IMR-90 (cell line): ENCODE data around the gene BIK. TPM values are rescaled to one million over a fixed set of nuclear protein-coding genes. Genes with fewer than 3 reads are reported as not detected.

Source experiments
- ATAC-seq: fragments of 200-7000 bp; cut with Tn5 transposase; 2 replicates; pipeline ENCODE4 v1.9.1; 2020; ENCODE audit warnings: low read depth, mild to moderate bottlenecking, moderate library complexity
- Bru-seq: library from RNA; stranded (reverse); fragments of 400-500 nt; gene quantifications from one replicate; lab custom pipeline; 2021; lab: Mats Ljungman, UMichigan
- BruChase-seq, 2 experiments: library from RNA; stranded (reverse); fragments of 400-500 nt; gene quantifications; one replicate each; lab custom pipeline; 2021; lab: Mats Ljungman, UMichigan
- BruUV-seq: library from RNA; stranded (reverse); fragments of 400-500 nt; replicated peaks from 2 replicates; lab custom pipeline; 2021; lab: Mats Ljungman, UMichigan
- CTCF ChIA-PET: fragments of 300-600 bp; formaldehyde crosslinking; extraction: SDS; loops from one replicate; lab custom pipeline; 2021; ENCODE audit warnings: antibody characterized with exemption; lab: Yijun Ruan, JAX
- POLR2A ChIA-PET: fragments of 300-600 bp; sonication (Branson Sonifier 250); formaldehyde crosslinking; loops from one replicate; lab custom pipeline; 2022; ENCODE audit warnings: antibody characterized with exemption; ENCODE audit not compliant: unreplicated experiment; lab: Charles Lee
- DNase-seq: peaks from one replicate; pipeline ENCODE4 v3.0.0; 2013
- H2AFZ ChIP-seq: replicated peaks from 2 replicates; pipeline ENCODE3; 2013; ENCODE audit warnings: low read length, mild to moderate bottlenecking; ENCODE audit not compliant: poor library complexity
- H2AK5ac ChIP-seq: 2 replicates; pipeline ENCODE4 v1.6.1; 2013; ENCODE audit warnings: low read depth, low read length, inconsistent platforms
- H2AK9ac ChIP-seq: replicated peaks from 2 replicates; pipeline ENCODE3; 2013; ENCODE audit warnings: mild to moderate bottlenecking, low read depth, low read length, moderate library complexity; ENCODE audit not compliant: poor library complexity
- H2BK120ac ChIP-seq: 2 replicates; pipeline ENCODE4 v1.6.1; 2013; ENCODE audit warnings: low read depth, low read length, inconsistent platforms
- H2BK15ac ChIP-seq: 3 replicates; pipeline ENCODE4 v1.6.1; 2013; ENCODE audit warnings: low read depth, low read length, inconsistent platforms
- H2BK20ac ChIP-seq: 2 replicates; pipeline ENCODE4 v1.6.1; 2013; ENCODE audit warnings: low read depth, mild to moderate bottlenecking, inconsistent platforms, low read length, moderate library complexity
- H2BK5ac ChIP-seq: 2 replicates; pipeline ENCODE4 v1.6.1; 2013; ENCODE audit warnings: mild to moderate bottlenecking, low read depth, low read length, inconsistent platforms; ENCODE audit not compliant: poor library complexity, severe bottlenecking
- H3K14ac ChIP-seq: replicated peaks from 2 replicates; pipeline ENCODE4 v1.6.1; 2013; ENCODE audit warnings: low read depth, low read length, inconsistent platforms
- H3K18ac ChIP-seq: 2 replicates; pipeline ENCODE4 v1.6.1; 2013; ENCODE audit warnings: low read depth, low read length, control low read depth
- H3K23ac ChIP-seq: 2 replicates; pipeline ENCODE4 v1.6.1; 2013; ENCODE audit warnings: low read depth, low read length, inconsistent platforms
- H3K27ac ChIP-seq: 2 replicates; pipeline ENCODE4 v1.5.1; 2013; ENCODE audit warnings: mild to moderate bottlenecking, control low read depth, low read length; ENCODE audit not compliant: insufficient read depth
- H3K27me3 ChIP-seq: 2 replicates; pipeline ENCODE4 v1.6.1; 2013; ENCODE audit warnings: low read length; ENCODE audit not compliant: control insufficient read depth, insufficient read depth
- H3K36me3 ChIP-seq: 2 replicates; pipeline ENCODE4 v1.6.1; 2013; ENCODE audit warnings: low read length, mixed read lengths; ENCODE audit not compliant: control insufficient read depth, insufficient read depth
- H3K4ac ChIP-seq: 2 replicates; pipeline ENCODE4 v1.6.1; 2013; ENCODE audit warnings: low read depth, low read length, inconsistent platforms
- H3K4me1 ChIP-seq: 2 replicates; pipeline ENCODE4 v1.6.1; 2013; ENCODE audit warnings: low read length, mixed read lengths; ENCODE audit not compliant: control insufficient read depth, insufficient read depth
- H3K4me2 ChIP-seq: 2 replicates; pipeline ENCODE4 v1.6.1; 2013; ENCODE audit warnings: low read depth, mild to moderate bottlenecking, control low read depth, low read length, moderate library complexity
- H3K4me3 ChIP-seq: 2 replicates; pipeline ENCODE4 v1.5.1; 2013; ENCODE audit warnings: low read depth, mild to moderate bottlenecking, control low read depth, low read length, moderate library complexity; ENCODE audit not compliant: insufficient read depth
- H3K56ac ChIP-seq: 2 replicates; pipeline ENCODE4 v1.6.1; 2013; ENCODE audit warnings: low read length, inconsistent platforms; ENCODE audit not compliant: insufficient read depth; ENCODE audit errors: extremely low read depth
- H3K79me1 ChIP-seq, 2 experiments: 2 replicates each; pipeline ENCODE4 v1.6.1; 2013; ENCODE audit warnings: low read length in 2 of 2, inconsistent platforms in 1 of 2, low read depth in 1 of 2
- H3K9ac ChIP-seq: 2 replicates; pipeline ENCODE4 v1.6.1; 2013; ENCODE audit warnings: low read depth, low read length, control low read depth
- H3K9me1 ChIP-seq: 2 replicates; pipeline ENCODE4 v1.6.1; 2013; ENCODE audit warnings: low read length, inconsistent platforms; ENCODE audit not compliant: insufficient read depth
- H3K9me3 ChIP-seq: 2 replicates; pipeline ENCODE4 v1.6.1; 2013; ENCODE audit warnings: low read length; ENCODE audit not compliant: control insufficient read depth, insufficient read depth
- H4K20me1 ChIP-seq: 2 replicates; pipeline ENCODE4 v1.6.1; 2013; ENCODE audit warnings: low read length, inconsistent platforms; ENCODE audit not compliant: insufficient read depth
- H4K5ac ChIP-seq: 2 replicates; pipeline ENCODE4 v1.6.1; 2013; ENCODE audit warnings: mild to moderate bottlenecking, low read depth, low read length, control low read depth
- H4K8ac ChIP-seq, 2 experiments: 2 replicates each; pipeline ENCODE4 v1.6.1; 2013; ENCODE audit warnings: low read depth in 2 of 2, low read length in 2 of 2, control low read depth in 1 of 2, inconsistent platforms in 1 of 2
- H4K91ac ChIP-seq: 2 replicates; pipeline ENCODE4 v1.6.1; 2013; ENCODE audit warnings: low read depth, low read length, inconsistent platforms; ENCODE audit not compliant: insufficient read depth
- BHLHE40 ChIP-seq: fragments of 150-350 bp; IDR thresholded peaks from 2 replicates; pipeline ENCODE4 v1.6.1; 2016; ENCODE audit warnings: mild to moderate bottlenecking, low read depth, low read length
- CHD1 ChIP-seq: IDR thresholded peaks from 2 replicates; pipeline ENCODE4 v1.6.1; 2012; ENCODE audit warnings: low read depth, low read length, improper control_type of control experiment
- WGBS, 2 experiments: methylation state at CpG; one replicate each; pipeline versions ENCODE4 v1.1.5 to v1.1.7; 2013; ENCODE audit warnings: missing lambda C conversion rate in 2 of 2; ENCODE audit not compliant: insufficient read length in 1 of 2; ENCODE audit errors: extremely low coverage in 2 of 2; 5-methylcytosine and 5-hydroxymethylcytosine counted together
- dilution Hi-C: fragments of 300-500 bp; cut with HindIII; formaldehyde crosslinking; loops from one replicate; pipeline ENCODE4 v1.14.3; 2018; ENCODE audit warnings: low sequenced_read_pairs; ENCODE audit not compliant: unreplicated experiment
- in situ Hi-C: fragments of 300-500 bp; cut with MboI; formaldehyde crosslinking; loops from 3 replicates; pipeline ENCODE4 v1.14.3; 2019; ENCODE audit warnings: low sequenced_read_pairs, inconsistent platforms, mixed read lengths
- intact Hi-C: fragments of 100-400 bp; cut with micrococcal nuclease; formaldehyde crosslinking; loops from 2 replicates; pipeline ENCODE4 v1.10.0; 2022
- long read RNA-seq: library from polyadenylated mRNA; unstranded; transcript quantifications from one replicate; pipeline ENCODE4 v2.0.0, GENCODE V29; 2021; ENCODE audit not compliant: unreplicated experiment
- polyA plus RNA-seq, 3 experiments: library from polyadenylated mRNA; depleted of rRNA; stranded (reverse); fragments of >200 nt; gene quantifications; 2 replicates each; pipeline ENCODE4 v1.2.3, GENCODE V29; 2012; ENCODE audit warnings: low replicate concordance in 1 of 3
- total RNA-seq: library from RNA; depleted of rRNA; stranded (reverse); fragments of >200 nt; gene quantifications from 2 replicates; pipeline ENCODE4 v1.2.3, GENCODE V29; 2012; rRNA removed
- TF ChIP-seq, protein P1 (sequence below): conservative IDR thresholded peaks from 2 replicates; pipeline ENCODE4 v1.5.1; 2012; ENCODE audit warnings: mild to moderate bottlenecking, low read depth, low read length, improper control_type of control experiment

The BIK gene, protein sequence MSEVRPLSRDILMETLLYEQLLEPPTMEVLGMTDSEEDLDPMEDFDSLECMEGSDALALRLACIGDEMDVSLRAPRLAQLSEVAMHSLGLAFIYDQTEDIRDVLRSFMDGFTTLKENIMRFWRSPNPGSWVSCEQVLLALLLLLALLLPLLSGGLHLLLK
- 0.18 and 0.28 TPM in 2 replicates for total RNA-seq
- polyA plus RNA-seq (2012; rRNA removed): 0.19 TPM in 1 of 2 replicates, not detected in the other
- 0.21 and 0.22 TPM in 2 replicates for polyA plus RNA-seq (2012; cell fraction: cytosol; rRNA removed)
- polyA plus RNA-seq (2012; cell fraction: nucleus; rRNA removed; ENCODE audit: low replicate concordance): 0.14 TPM in 1 of 2 replicates, not detected in the other
- percentile 7 among the genes with signal in this experiment for Bru-seq, nascent RNA
- BruChase-seq, experiment 1, labeled RNA remaining after a 6-hour chase: percentile 8 among the genes with signal in this experiment
- percentile 10 among the genes with signal in this experiment for BruChase-seq, experiment 2, labeled RNA remaining after a 2-hour chase
- long read RNA-seq: 0 reads

DNA sequence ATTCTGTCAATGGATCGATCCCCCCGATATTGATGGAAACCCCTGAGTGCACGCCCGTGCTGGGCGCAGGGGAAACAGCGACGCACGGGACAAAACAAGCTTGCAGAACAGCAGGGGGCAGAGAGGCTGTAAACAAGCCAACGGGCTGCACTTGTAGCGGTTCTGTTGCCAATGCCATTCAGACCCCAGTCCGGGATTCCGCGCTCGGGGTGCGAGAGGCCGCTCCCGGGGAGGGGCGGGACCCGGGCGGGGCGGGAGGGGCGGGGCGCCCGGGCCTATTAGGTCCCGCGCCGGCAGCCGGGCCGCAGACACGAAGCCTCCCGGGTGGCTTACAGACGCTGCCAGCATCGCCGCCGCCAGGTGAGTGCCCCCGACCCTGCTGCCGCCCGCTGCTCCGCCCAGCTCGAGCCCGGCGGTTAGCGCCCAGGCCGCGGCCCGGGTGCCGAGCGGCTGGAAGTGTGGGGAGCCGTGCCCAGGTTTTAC, at the start of gene BIK:
TSS of gene BIK (plus strand) at position 307 of the 483 bp plus-strand sequence. CDS start 13,273 bp downstream, outside the sequence.
- no TSS peak for BruUV-seq

More for the DNA sequence above, at the start of gene BIK:
- H3K9me1 ChIP-seq: no peaks in the 10 kb centered on the region
- H3K9me3 ChIP-seq: no peaks in the 10 kb centered on the region
- no peaks in the 10 kb centered on the region for H3K79me1 ChIP-seq
- in situ Hi-C loops: no loop called here
- TF ChIP-seq BHLHE40: peak; percentile 26; the same call in 1 of the 2 replicates
- no peak for TF ChIP-seq CHD1
- TF ChIP-seq, protein P1, sequence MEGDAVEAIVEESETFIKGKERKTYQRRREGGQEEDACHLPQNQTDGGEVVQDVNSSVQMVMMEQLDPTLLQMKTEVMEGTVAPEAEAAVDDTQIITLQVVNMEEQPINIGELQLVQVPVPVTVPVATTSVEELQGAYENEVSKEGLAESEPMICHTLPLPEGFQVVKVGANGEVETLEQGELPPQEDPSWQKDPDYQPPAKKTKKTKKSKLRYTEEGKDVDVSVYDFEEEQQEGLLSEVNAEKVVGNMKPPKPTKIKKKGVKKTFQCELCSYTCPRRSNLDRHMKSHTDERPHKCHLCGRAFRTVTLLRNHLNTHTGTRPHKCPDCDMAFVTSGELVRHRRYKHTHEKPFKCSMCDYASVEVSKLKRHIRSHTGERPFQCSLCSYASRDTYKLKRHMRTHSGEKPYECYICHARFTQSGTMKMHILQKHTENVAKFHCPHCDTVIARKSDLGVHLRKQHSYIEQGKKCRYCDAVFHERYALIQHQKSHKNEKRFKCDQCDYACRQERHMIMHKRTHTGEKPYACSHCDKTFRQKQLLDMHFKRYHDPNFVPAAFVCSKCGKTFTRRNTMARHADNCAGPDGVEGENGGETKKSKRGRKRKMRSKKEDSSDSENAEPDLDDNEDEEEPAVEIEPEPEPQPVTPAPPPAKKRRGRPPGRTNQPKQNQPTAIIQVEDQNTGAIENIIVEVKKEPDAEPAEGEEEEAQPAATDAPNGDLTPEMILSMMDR: peak; percentile 20; the same call in 1 of the 2 replicates
- dilution Hi-C loops: no loop called here
- H2AK9ac ChIP-seq: peak within 1 kb of the TSS; percentile 72
- no peak within 1 kb of the TSS for H4K8ac ChIP-seq
- POLR2A ChIA-PET: no interaction called here
- no peak within 1 kb of the TSS for H2AK5ac ChIP-seq
- peak; percentile 73 for ATAC-seq
- no peak within 1 kb of the TSS for H3K14ac ChIP-seq
- no peaks in the 10 kb centered on the region for H3K36me3 ChIP-seq
- H3K18ac ChIP-seq: no peak within 1 kb of the TSS
- intact Hi-C loops: no loop called here
- H2BK5ac ChIP-seq: no peak within 1 kb of the TSS
- peak within 1 kb of the TSS; percentile 40 for H3K4me3 ChIP-seq
- H3K4me1 ChIP-seq: no peaks in the 10 kb centered on the region; the same call in 1 of the 2 replicates
- CTCF ChIA-PET: interaction anchor here (0.9 kb wide), 1 partner anchor 48 kb away, joined by 3 read pairs; no protein-coding TSS in a partner anchor
- H3K56ac ChIP-seq: no peak within 1 kb of the TSS
- no peak within 1 kb of the TSS for H2BK20ac ChIP-seq
- no peak for DNase-seq
- no peaks in the 10 kb centered on the region for H4K20me1 ChIP-seq
- no peak within 1 kb of the TSS for H3K4ac ChIP-seq
- peak within 1 kb of the TSS; percentile 79 for H3K4me2 ChIP-seq
- H2BK120ac ChIP-seq: no peak within 1 kb of the TSS
- H3K27me3 ChIP-seq: peaks cover 58% of the 10 kb centered on the region
- H3K23ac ChIP-seq: peak within 1 kb of the TSS; percentile 6; the same call in 1 of the 2 replicates
- no peak within 1 kb of the TSS for H4K5ac ChIP-seq
- no peak within 1 kb of the TSS for H3K9ac ChIP-seq
- no peak within 1 kb of the TSS for H2BK15ac ChIP-seq
- H4K91ac ChIP-seq: no peak within 1 kb of the TSS
- H3K27ac ChIP-seq: no peak within 1 kb of the TSS
- 2% methylated on average over 27 of the region's 49 CpGs; no CpG with 5 or more reads in 1 of the 2 experiments for WGBS, 2 experiments
- peak within 1 kb of the TSS; percentile 90 for H2AFZ ChIP-seq
